Measurements from ENCODE around the gene IL1RAP. TPM values are rescaled to one million over a fixed set of nuclear protein-coding genes. Genes with fewer than 3 reads are reported as not detected.

The IL1RAP gene
- polyA plus RNA-seq, 3 donors, result 8.0 to 12.6 (median 11.8) TPM

- Mint-ChIP-seq H3K27ac (peak overlapping the region in 2 of 7 donors; percentile 26 to 31), H3K4me1 (peaks cover 10% of the 10 kb centered on the region), H3K9me3 (peaks cover 2 to 3% (median 2%) of the 10 kb centered on the region in 7 donors), H3K4me3 (no peak overlapping the region), H3K36me3 (peaks cover 10 to 17% of the 10 kb centered on the region in 2 donors), H3K27me3 (ENCODE audit: low read depth in 3 of 3) (peaks cover 0 to 2% (median 0%) of the 10 kb centered on the region in 3 donors)
- Histone ChIP-seq H3K4me3 (replicated peaks in 1 of 3; ENCODE audit: low read depth in 2 of 3, low read length in 3 of 3) (no peak overlapping the region), H4K20me1 (ENCODE audit: insufficient read depth, low read length) (no peaks in the 10 kb centered on the region), H3K9me3 (replicated peaks in 1 of 2; ENCODE audit: control insufficient read depth in 1 of 2, insufficient read depth in 1 of 2, low read length in 2 of 2) (no peaks in the 10 kb centered on the region), H3K4me2 (replicated peaks; ENCODE audit: extremely low read depth, low read length, poor library complexity, severe bottlenecking) (no peak overlapping the region), H3K36me3 (replicated peaks in 1 of 2; ENCODE audit: control insufficient read depth in 1 of 2, insufficient read depth in 2 of 2, low read length in 2 of 2) (no peaks in the 10 kb centered on the region), H2AFZ (ENCODE audit: insufficient read depth, low read depth, low read length, poor library complexity, severe bottlenecking) (no peak overlapping the region), H3K4me1 (ENCODE audit: control insufficient read depth in 1 of 2, insufficient read depth in 2 of 2, low read length in 2 of 2) (no peaks in the 10 kb centered on the region), H3K79me2 (ENCODE audit: insufficient read depth, low read length) (no peaks in the 10 kb centered on the region), H3K27ac (ENCODE audit: low read depth in 1 of 2, low read length in 2 of 2) (no peak overlapping the region), H3K9ac (ENCODE audit: insufficient read depth, low read length, poor library complexity, severe bottlenecking) (no peak overlapping the region), H3K27me3 (ENCODE audit: control insufficient read depth in 2 of 2, insufficient read depth in 2 of 2, low read length in 2 of 2) (no peaks in the 10 kb centered on the region)
- DNase-seq, result no peak
- intact Hi-C loops (cut with micrococcal nuclease), result no loop called here
- WGBS (ENCODE audit: insufficient coverage), result 100% methylated on average over 1 of the region's 4 CpGs
- TF ChIP-seq CTCF (IDR thresholded peaks at IDR 0.05), result no peak
Measured at GRCh38 chr3:190577225-190577624, 63.3 kb downstream of the IL1RAP start.

GRCh38 chr3:190579514-190580137 is 65.7 kb downstream of the IL1RAP start:
- H4K20me1 ChIP-seq (ENCODE audit: insufficient read depth, low read length), result no peaks in the 10 kb centered on the region
- H3K9ac ChIP-seq (ENCODE audit: insufficient read depth, low read length, poor library complexity, severe bottlenecking), result no peak overlapping the region
- intact Hi-C loops (cut with micrococcal nuclease), result no loop called here
- no peaks in the 10 kb centered on the region for H3K36me3 ChIP-seq (replicated peaks in 1 of 2; ENCODE audit: control insufficient read depth in 1 of 2, insufficient read depth in 2 of 2, low read length in 2 of 2)
- no peaks in the 10 kb centered on the region for H3K79me2 ChIP-seq (ENCODE audit: insufficient read depth, low read length)
- no peak for DNase-seq
- no peak overlapping the region for H3K27ac Mint-ChIP-seq
- no peak overlapping the region for H3K27ac ChIP-seq (ENCODE audit: low read depth in 1 of 2, low read length in 2 of 2)
- H3K4me3 ChIP-seq (replicated peaks in 1 of 3; ENCODE audit: low read depth in 2 of 3, low read length in 3 of 3), result no peak overlapping the region
- no peak overlapping the region for H3K4me2 ChIP-seq (replicated peaks; ENCODE audit: extremely low read depth, low read length, poor library complexity, severe bottlenecking)
- H3K4me1 ChIP-seq (ENCODE audit: control insufficient read depth in 1 of 2, insufficient read depth in 2 of 2, low read length in 2 of 2), result no peaks in the 10 kb centered on the region
- no peak overlapping the region for H3K4me3 Mint-ChIP-seq
- peaks cover 10% of the 10 kb centered on the region for H3K4me1 Mint-ChIP-seq
- no peaks in the 10 kb centered on the region for H3K27me3 ChIP-seq (ENCODE audit: control insufficient read depth in 2 of 2, insufficient read depth in 2 of 2, low read length in 2 of 2)
- H3K9me3 Mint-ChIP-seq, result peaks cover 2 to 3% (median 2%) of the 10 kb centered on the region in 7 donors
- H3K9me3 ChIP-seq (replicated peaks in 1 of 2; ENCODE audit: control insufficient read depth in 1 of 2, insufficient read depth in 1 of 2, low read length in 2 of 2), result no peaks in the 10 kb centered on the region
- TF ChIP-seq CTCF (IDR thresholded peaks at IDR 0.05), result no peak
- peaks cover 10 to 24% of the 10 kb centered on the region in 2 donors for H3K36me3 Mint-ChIP-seq
- H2AFZ ChIP-seq (ENCODE audit: insufficient read depth, low read depth, low read length, poor library complexity, severe bottlenecking), result no peak overlapping the region
- no CpG with 5 or more reads among the region's 3 CpGs for WGBS (ENCODE audit: insufficient coverage)
- H3K27me3 Mint-ChIP-seq (ENCODE audit: low read depth in 3 of 3), result peaks cover 0 to 2% (median 0%) of the 10 kb centered on the region in 3 donors

Measured in CD14-positive monocyte (primary cell).